ENCODE data around the gene CACNG5. TPM values are rescaled to one million over a fixed set of nuclear protein-coding genes. Genes with fewer than 3 reads are reported as not detected.
A peak's percentile ranks its signal among the peaks of the same experiment; 100 is the strongest.

Gene CACNG5
- total RNA-seq, 1 experiment from 2014 or later: 0.21 TPM

DNA sequence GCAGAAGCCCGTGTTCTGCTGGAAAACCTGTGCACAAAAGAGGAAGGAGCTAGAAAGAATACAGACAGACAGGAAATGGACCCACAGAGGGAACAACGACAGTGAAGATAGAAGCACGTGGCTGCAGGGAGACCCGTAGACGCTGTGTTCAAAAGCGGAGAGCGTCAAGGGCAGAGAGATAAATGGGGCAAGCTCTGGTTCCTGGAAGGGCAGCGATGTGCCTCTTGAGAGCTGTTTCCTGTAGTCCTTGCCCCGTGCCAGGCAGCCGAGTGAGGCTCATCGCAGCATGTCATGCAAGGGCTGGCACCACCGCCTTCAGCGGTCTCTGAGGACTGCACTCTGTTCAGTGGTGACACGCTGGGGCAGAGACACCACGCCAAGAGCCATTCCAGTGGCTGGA lies 43.6 kb upstream of the CACNG5 start:
- CTCF ChIA-PET: no interaction called here
- in situ Hi-C loops (cut with HindIII; ENCODE audit: low pct_unique_long_range_greater_than_20kb, low sequenced_read_pairs): no loop called here
- intact Hi-C loops (cut with micrococcal nuclease; ENCODE audit: unreplicated experiment): no loop called here
- TSS peak; percentile 40 for BruUV-seq (replicated peaks)
- POLR2A ChIA-PET: no interaction called here
- H3K27me3 ChIP-seq (ENCODE audit: control insufficient read depth, insufficient read depth, low read length): no peaks in the 10 kb centered on the region
- TF ChIP-seq, protein P1, sequence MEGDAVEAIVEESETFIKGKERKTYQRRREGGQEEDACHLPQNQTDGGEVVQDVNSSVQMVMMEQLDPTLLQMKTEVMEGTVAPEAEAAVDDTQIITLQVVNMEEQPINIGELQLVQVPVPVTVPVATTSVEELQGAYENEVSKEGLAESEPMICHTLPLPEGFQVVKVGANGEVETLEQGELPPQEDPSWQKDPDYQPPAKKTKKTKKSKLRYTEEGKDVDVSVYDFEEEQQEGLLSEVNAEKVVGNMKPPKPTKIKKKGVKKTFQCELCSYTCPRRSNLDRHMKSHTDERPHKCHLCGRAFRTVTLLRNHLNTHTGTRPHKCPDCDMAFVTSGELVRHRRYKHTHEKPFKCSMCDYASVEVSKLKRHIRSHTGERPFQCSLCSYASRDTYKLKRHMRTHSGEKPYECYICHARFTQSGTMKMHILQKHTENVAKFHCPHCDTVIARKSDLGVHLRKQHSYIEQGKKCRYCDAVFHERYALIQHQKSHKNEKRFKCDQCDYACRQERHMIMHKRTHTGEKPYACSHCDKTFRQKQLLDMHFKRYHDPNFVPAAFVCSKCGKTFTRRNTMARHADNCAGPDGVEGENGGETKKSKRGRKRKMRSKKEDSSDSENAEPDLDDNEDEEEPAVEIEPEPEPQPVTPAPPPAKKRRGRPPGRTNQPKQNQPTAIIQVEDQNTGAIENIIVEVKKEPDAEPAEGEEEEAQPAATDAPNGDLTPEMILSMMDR (IDR thresholded peaks at IDR 0.05): no peak
- TF ChIP-seq TCF7L2 (IDR thresholded peaks at IDR 0.05; ENCODE audit: low read depth, low read length): no peak
- no peak for TF ChIP-seq POLR2AphosphoS5 (IDR thresholded peaks at IDR 0.05; ENCODE audit: low read depth, low read length)
- no peak for TF ChIP-seq SIN3A (IDR thresholded peaks at IDR 0.05; ENCODE audit: borderline replicate concordance, insufficient read depth, low read depth, low read length)
- TF ChIP-seq, protein P2, sequence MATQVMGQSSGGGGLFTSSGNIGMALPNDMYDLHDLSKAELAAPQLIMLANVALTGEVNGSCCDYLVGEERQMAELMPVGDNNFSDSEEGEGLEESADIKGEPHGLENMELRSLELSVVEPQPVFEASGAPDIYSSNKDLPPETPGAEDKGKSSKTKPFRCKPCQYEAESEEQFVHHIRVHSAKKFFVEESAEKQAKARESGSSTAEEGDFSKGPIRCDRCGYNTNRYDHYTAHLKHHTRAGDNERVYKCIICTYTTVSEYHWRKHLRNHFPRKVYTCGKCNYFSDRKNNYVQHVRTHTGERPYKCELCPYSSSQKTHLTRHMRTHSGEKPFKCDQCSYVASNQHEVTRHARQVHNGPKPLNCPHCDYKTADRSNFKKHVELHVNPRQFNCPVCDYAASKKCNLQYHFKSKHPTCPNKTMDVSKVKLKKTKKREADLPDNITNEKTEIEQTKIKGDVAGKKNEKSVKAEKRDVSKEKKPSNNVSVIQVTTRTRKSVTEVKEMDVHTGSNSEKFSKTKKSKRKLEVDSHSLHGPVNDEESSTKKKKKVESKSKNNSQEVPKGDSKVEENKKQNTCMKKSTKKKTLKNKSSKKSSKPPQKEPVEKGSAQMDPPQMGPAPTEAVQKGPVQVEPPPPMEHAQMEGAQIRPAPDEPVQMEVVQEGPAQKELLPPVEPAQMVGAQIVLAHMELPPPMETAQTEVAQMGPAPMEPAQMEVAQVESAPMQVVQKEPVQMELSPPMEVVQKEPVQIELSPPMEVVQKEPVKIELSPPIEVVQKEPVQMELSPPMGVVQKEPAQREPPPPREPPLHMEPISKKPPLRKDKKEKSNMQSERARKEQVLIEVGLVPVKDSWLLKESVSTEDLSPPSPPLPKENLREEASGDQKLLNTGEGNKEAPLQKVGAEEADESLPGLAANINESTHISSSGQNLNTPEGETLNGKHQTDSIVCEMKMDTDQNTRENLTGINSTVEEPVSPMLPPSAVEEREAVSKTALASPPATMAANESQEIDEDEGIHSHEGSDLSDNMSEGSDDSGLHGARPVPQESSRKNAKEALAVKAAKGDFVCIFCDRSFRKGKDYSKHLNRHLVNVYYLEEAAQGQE (IDR thresholded peaks at IDR 0.05; ENCODE audit: insufficient read depth in 1 of 2, low read depth in 2 of 2, low read length in 1 of 2): no peak
- no peaks in the 10 kb centered on the region; the same call in none of the 2 replicates for H3K36me3 ChIP-seq (ENCODE audit: control insufficient read depth, insufficient read depth, low read length)
- DNase-seq (ENCODE audit: low read depth, low spot score) (no peak), ATAC-seq (no peak)
- no peak overlapping the region for H3K27ac ChIP-seq (ENCODE audit: low read length)
- no peak overlapping the region for H3K4me3 ChIP-seq (ENCODE audit: low read depth in 2 of 2, low read length in 2 of 2)
- H3K9me3 ChIP-seq (ENCODE audit: control insufficient read depth, insufficient read depth, low read depth, low read length): no peaks in the 10 kb centered on the region
- no peaks in the 10 kb centered on the region for H3K4me1 ChIP-seq (ENCODE audit: control insufficient read depth, insufficient read depth, low read length)

DNA sequence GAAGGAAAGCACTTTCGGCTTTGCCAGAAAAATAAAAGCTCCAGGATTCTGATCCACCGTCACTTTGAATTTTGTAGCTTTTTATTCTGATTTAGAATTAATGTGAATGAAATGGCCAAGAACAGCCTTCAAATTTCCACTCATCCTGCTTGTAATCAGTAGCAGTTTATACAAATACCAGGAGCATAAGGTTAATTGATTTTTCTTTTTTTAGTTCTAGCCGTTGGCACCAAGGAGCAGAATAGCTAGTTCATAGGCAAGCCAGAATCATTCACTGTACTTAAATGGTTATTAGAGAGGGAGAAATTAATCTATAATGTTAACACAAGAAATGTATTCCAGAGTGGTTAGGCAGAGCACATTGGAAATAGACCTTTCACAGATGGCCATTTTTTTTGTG lies 41.1 kb upstream of the CACNG5 start:
- no peaks in the 10 kb centered on the region for H3K9me3 ChIP-seq (ENCODE audit: control insufficient read depth, insufficient read depth, low read depth, low read length)
- ATAC-seq (no peak), DNase-seq (ENCODE audit: low read depth, low spot score) (no peak)
- in situ Hi-C loops (cut with HindIII; ENCODE audit: low pct_unique_long_range_greater_than_20kb, low sequenced_read_pairs): no loop called here
- H3K36me3 ChIP-seq (ENCODE audit: control insufficient read depth, insufficient read depth, low read length): no peaks in the 10 kb centered on the region; the same call in 1 of the 2 replicates
- CTCF ChIA-PET: no interaction called here
- no peak overlapping the region for H3K4me3 ChIP-seq (ENCODE audit: low read depth in 2 of 2, low read length in 2 of 2)
- TSS peak; percentile 51 for BruUV-seq (replicated peaks)
- TF ChIP-seq, protein P1 (IDR thresholded peaks at IDR 0.05): no peak
- H3K4me1 ChIP-seq (ENCODE audit: control insufficient read depth, insufficient read depth, low read length): no peaks in the 10 kb centered on the region
- intact Hi-C loops (cut with micrococcal nuclease; ENCODE audit: unreplicated experiment): no loop called here
- H3K27ac ChIP-seq (ENCODE audit: low read length): no peak overlapping the region
- POLR2A ChIA-PET: no interaction called here
- no peaks in the 10 kb centered on the region for H3K27me3 ChIP-seq (ENCODE audit: control insufficient read depth, insufficient read depth, low read length)

- Histone ChIP-seq H3K27me3 (ENCODE audit: control insufficient read depth, insufficient read depth, low read length) (no peaks in the 10 kb centered on the region), H3K27ac (ENCODE audit: low read length) (no peak overlapping the region), H3K9me3 (ENCODE audit: control insufficient read depth, insufficient read depth, low read depth, low read length) (no peaks in the 10 kb centered on the region), H3K36me3 (ENCODE audit: control insufficient read depth, insufficient read depth, low read length) (no peaks in the 10 kb centered on the region), H3K4me3 (ENCODE audit: low read depth in 2 of 2, low read length in 2 of 2) (no peak overlapping the region), H3K4me1 (ENCODE audit: control insufficient read depth, insufficient read depth, low read length) (no peaks in the 10 kb centered on the region)
- ATAC-seq (no peak), DNase-seq (ENCODE audit: low read depth, low spot score) (no peak)
- ChIA-PET CTCF (no interaction called here), POLR2A (no interaction called here)
- TF ChIP-seq, protein P1 (IDR thresholded peaks at IDR 0.05): no peak
- TF ChIP-seq POLR2AphosphoS5 (IDR thresholded peaks at IDR 0.05; ENCODE audit: low read depth, low read length): no peak
- TF ChIP-seq, protein P2 (IDR thresholded peaks at IDR 0.05; ENCODE audit: insufficient read depth in 1 of 2, low read depth in 2 of 2, low read length in 1 of 2): no peak
- TF ChIP-seq TCF7L2 (IDR thresholded peaks at IDR 0.05; ENCODE audit: low read depth, low read length): no peak
- TF ChIP-seq SIN3A (IDR thresholded peaks at IDR 0.05; ENCODE audit: borderline replicate concordance, insufficient read depth, low read depth, low read length): no peak
- in situ Hi-C loops (cut with HindIII; ENCODE audit: low pct_unique_long_range_greater_than_20kb, low sequenced_read_pairs) (no loop called here), intact Hi-C loops (cut with micrococcal nuclease; ENCODE audit: unreplicated experiment) (no loop called here)
- no TSS peak for BruUV-seq (replicated peaks)
Measured at GRCh38 chr17:66795486-66795885, 39.4 kb upstream of the CACNG5 start.

All from Panc1 (cell line).